ENCODE data around the gene KCNJ15.
"Not testable (repeated sequence)": the region's sequence is repeated elsewhere in the genome, so short reads cannot be mapped to it uniquely, and the experiment has no call there.

KCNJ15 gene

DNA sequence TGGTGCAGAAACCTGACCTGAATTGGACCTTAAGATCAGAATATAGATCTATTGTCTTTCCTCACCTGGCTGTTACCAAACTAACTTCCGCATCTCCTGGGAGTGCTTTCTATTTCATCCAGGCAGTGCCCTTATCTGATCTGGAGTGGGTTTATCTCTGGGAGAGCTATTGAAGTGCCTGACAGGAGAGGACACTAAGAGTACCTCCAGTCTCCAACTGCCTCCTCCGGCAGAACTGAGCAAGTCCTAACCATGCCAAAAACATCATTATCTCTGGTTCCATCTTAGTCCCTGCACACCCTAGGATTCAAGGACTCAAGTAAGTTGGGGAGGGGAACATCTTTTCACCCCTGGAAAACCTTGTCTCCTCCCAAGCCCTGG is 12.4 kb upstream of the KCNJ15 start:
- H2AFZ ChIP-seq (ENCODE audit: low read depth, low read length) = no peak overlapping the region
- no peak overlapping the region for H3K9ac ChIP-seq (ENCODE audit: low read length)
- no peak overlapping the region for H3K4me2 ChIP-seq (ENCODE audit: low read length)
- H3K27ac ChIP-seq (ENCODE audit: low read length) = no peak overlapping the region
- TF ChIP-seq, protein P1, sequence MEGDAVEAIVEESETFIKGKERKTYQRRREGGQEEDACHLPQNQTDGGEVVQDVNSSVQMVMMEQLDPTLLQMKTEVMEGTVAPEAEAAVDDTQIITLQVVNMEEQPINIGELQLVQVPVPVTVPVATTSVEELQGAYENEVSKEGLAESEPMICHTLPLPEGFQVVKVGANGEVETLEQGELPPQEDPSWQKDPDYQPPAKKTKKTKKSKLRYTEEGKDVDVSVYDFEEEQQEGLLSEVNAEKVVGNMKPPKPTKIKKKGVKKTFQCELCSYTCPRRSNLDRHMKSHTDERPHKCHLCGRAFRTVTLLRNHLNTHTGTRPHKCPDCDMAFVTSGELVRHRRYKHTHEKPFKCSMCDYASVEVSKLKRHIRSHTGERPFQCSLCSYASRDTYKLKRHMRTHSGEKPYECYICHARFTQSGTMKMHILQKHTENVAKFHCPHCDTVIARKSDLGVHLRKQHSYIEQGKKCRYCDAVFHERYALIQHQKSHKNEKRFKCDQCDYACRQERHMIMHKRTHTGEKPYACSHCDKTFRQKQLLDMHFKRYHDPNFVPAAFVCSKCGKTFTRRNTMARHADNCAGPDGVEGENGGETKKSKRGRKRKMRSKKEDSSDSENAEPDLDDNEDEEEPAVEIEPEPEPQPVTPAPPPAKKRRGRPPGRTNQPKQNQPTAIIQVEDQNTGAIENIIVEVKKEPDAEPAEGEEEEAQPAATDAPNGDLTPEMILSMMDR (IDR thresholded peaks at IDR 0.05; ENCODE audit: low read depth, low read length) = no peak
- no peak for TF ChIP-seq EZH2phosphoT487 (IDR thresholded peaks at IDR 0.05; ENCODE audit: low read depth)
- no peaks in the 10 kb centered on the region for H3K4me1 ChIP-seq (ENCODE audit: low read length)
- H3K27me3 ChIP-seq (ENCODE audit: low read depth, low read length) = no peaks in the 10 kb centered on the region
- H3K4me3 ChIP-seq (ENCODE audit: low read length) = no peak overlapping the region
- no peaks in the 10 kb centered on the region for H3K9me3 ChIP-seq (ENCODE audit: insufficient read depth, low read length)
- H4K20me1 ChIP-seq (ENCODE audit: insufficient read depth, low read length) = no peaks in the 10 kb centered on the region
- no peaks in the 10 kb centered on the region for H3K79me2 ChIP-seq (ENCODE audit: low read length)
- no peaks in the 10 kb centered on the region for H3K36me3 ChIP-seq (replicated peaks; ENCODE audit: low read depth, low read length)

DNA sequence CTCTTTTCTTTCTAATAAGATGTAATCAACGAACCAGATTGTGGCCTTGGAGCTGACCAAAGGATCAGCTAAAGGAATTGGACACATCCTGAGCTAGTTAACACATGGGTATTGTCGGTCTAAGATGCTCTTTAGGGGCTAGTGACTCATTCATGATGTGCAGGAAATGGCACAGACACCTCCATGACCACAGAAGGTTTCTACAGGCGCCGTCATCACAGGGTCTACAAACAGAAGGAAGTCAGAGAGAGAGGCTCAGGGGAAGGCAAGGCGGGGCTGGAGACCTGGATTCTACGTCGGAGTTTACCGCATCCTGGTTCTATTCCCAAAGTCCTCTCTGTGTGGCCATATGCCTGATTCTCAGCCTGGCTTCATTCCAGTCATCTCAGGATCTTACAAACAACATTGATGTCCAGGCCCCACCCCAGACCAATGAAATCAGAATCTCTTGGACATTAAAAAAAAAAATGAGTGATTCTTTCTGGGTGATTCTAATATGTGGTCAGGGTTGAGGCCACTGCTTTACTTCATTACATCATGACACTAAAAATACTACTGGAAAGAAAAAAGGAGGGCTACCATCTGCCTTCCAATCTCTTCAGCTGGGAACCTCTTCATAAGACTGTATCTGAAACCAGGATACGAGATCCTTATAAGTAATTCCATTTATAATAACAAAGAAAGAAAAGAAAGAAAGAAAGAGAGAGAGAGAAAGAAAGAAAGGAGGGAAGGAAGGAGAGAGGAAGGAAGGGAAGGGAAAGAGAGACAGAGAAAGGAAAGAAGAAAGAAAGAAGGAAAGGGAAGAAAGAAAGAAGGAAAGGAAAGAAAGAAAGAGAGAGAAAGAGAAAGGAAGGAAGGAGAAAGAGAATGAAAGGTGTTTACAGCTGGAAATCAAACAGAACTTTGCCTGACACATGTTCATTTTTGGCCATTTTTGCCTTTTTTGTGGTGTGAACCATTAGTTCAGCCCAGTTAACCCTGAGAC is 11.6 kb upstream of the KCNJ15 start:
- H2AFZ ChIP-seq (ENCODE audit: low read depth, low read length) = no peak overlapping the region
- no peaks in the 10 kb centered on the region for H3K79me2 ChIP-seq (ENCODE audit: low read length)
- H3K27me3 ChIP-seq (ENCODE audit: low read depth, low read length) = no peaks in the 10 kb centered on the region
- no peak overlapping the region for H3K4me2 ChIP-seq (ENCODE audit: low read length)
- H4K20me1 ChIP-seq (ENCODE audit: insufficient read depth, low read length) = no peaks in the 10 kb centered on the region
- H3K4me1 ChIP-seq (ENCODE audit: low read length) = no peaks in the 10 kb centered on the region
- H3K9ac ChIP-seq (ENCODE audit: low read length) = no peak overlapping the region
- no peak overlapping the region for H3K4me3 ChIP-seq (ENCODE audit: low read length)
- H3K36me3 ChIP-seq (replicated peaks; ENCODE audit: low read depth, low read length) = no peaks in the 10 kb centered on the region
- no peak for TF ChIP-seq EZH2phosphoT487 (IDR thresholded peaks at IDR 0.05; ENCODE audit: low read depth)
- TF ChIP-seq, protein P1 (IDR thresholded peaks at IDR 0.05; ENCODE audit: low read depth, low read length) = no peak
- no peaks in the 10 kb centered on the region for H3K9me3 ChIP-seq (ENCODE audit: insufficient read depth, low read length)
- H3K27ac ChIP-seq (ENCODE audit: low read length) = no peak overlapping the region

GRCh38 chr21:38246511-38246910 is 10.3 kb upstream of the KCNJ15 start:
- TF ChIP-seq EZH2phosphoT487 (IDR thresholded peaks at IDR 0.05; ENCODE audit: low read depth) = no peak
- TF ChIP-seq, protein P1 (IDR thresholded peaks at IDR 0.05; ENCODE audit: low read depth, low read length) = no peak

DNA sequence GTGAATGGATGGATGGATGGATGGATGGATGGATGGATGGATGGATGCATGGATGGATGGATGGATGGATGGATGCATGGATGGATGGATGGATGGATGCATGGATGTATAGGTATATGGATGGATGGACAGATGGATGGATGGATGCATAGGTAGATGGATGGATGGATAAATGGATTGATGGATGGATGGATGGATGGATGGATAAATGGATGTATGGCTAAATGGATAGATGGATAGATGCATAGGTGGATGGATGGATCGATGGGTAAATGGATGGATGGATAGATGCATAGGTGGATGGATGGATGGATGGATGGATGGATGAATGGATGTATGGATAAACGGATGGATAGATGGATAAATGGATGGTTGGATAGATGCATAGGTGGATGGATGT is 9.7 kb upstream of the KCNJ15 start:
- H3K9ac ChIP-seq (ENCODE audit: low read length); H4K20me1 ChIP-seq (ENCODE audit: insufficient read depth, low read length); H3K4me2 ChIP-seq (ENCODE audit: low read length); H3K79me2 ChIP-seq (ENCODE audit: low read length); H3K9me3 ChIP-seq (ENCODE audit: insufficient read depth, low read length); H3K36me3 ChIP-seq (replicated peaks; ENCODE audit: low read depth, low read length); H2AFZ ChIP-seq (ENCODE audit: low read depth, low read length); H3K4me1 ChIP-seq (ENCODE audit: low read length); H3K27ac ChIP-seq (ENCODE audit: low read length); H3K4me3 ChIP-seq (ENCODE audit: low read length); H3K27me3 ChIP-seq (ENCODE audit: low read depth, low read length): not testable (repeated sequence)

More at GRCh38 chr21:38246511-38246910, 10.3 kb upstream of the KCNJ15 start:
- Histone ChIP-seq H4K20me1 (ENCODE audit: insufficient read depth, low read length) (no peaks in the 10 kb centered on the region), H3K36me3 (replicated peaks; ENCODE audit: low read depth, low read length) (no peaks in the 10 kb centered on the region), H3K4me1 (ENCODE audit: low read length) (no peaks in the 10 kb centered on the region), H3K4me3 (ENCODE audit: low read length) (no peak overlapping the region), H3K9ac (ENCODE audit: low read length) (no peak overlapping the region), H3K79me2 (ENCODE audit: low read length) (no peaks in the 10 kb centered on the region), H2AFZ (ENCODE audit: low read depth, low read length) (no peak overlapping the region), H3K9me3 (ENCODE audit: insufficient read depth, low read length) (no peaks in the 10 kb centered on the region), H3K27ac (ENCODE audit: low read length) (no peak overlapping the region), H3K4me2 (ENCODE audit: low read length) (no peak overlapping the region), H3K27me3 (ENCODE audit: low read depth, low read length) (no peaks in the 10 kb centered on the region)

Measured in OCI-LY3 (cell line).